Transverse colon (tissue), 4 donors: ENCODE data around the gene OTUB2.

Experiments used
- CTCF ChIP-seq, 5 experiments: fragments of 200-600 bp in 3 of 5; fragments of 450-650 bp in 2 of 5; sonication (generic) in 3 of 5; IDR thresholded peaks; 1 replicate in 2 of 5; 2 replicates in 3 of 5; pipeline ENCODE4 v1.5.1; 2016 to 2017; ENCODE audit warnings: antibody characterized with exemption in 5 of 5, inconsistent platforms in 3 of 5, mild to moderate bottlenecking in 2 of 5, moderate library complexity in 1 of 5
- EP300 ChIP-seq: sonication (generic); formaldehyde crosslinking; IDR thresholded peaks from one replicate; pipeline ENCODE4 v1.6.1; 2017; ENCODE audit warnings: antibody characterized with exemption, low read depth
- POLR2A ChIP-seq: fragments of 450-650 bp; IDR thresholded peaks from one replicate; pipeline ENCODE4 v1.6.1; 2016; ENCODE audit warnings: antibody characterized with exemption, mild to moderate bottlenecking, moderate library complexity
- POLR2AphosphoS5 ChIP-seq, 3 donors: sonication (generic); formaldehyde crosslinking; IDR thresholded peaks; one replicate each; pipeline ENCODE4 v1.6.1; 2016; ENCODE audit warnings: antibody characterized with exemption in 3 of 3

GRCh38 chr14:93994919-93995682 is 31.0 kb upstream of the OTUB2 start:
- TF ChIP-seq POLR2AphosphoS5 (IDR thresholded peaks at IDR 0.05) (peak; percentile 46 to 73 (median 53)), CTCF (IDR thresholded peaks at IDR 0.05) (no peak), POLR2A (no peak), EP300 (no peak)
